PFSK-1 (cell line): ENCODE results near the gene GRK5.

Experiments used
- FOXP2 ChIP-seq: optimal IDR thresholded peaks from 2 replicates; pipeline ENCODE3; 2011; ENCODE audit warnings: borderline replicate concordance, control low read depth, inconsistent platforms; ENCODE audit not compliant: insufficient read depth; ENCODE audit errors: extremely low read length, extremely low read depth
- POLR2AphosphoS5 ChIP-seq: IDR thresholded peaks from 2 replicates; pipeline ENCODE4 v1.6.1; 2012; ENCODE audit warnings: low read depth, mild to moderate bottlenecking, control low read depth, low read length, moderate library complexity
- REST ChIP-seq, 2 experiments: IDR thresholded peaks; 2 replicates each; pipeline versions ENCODE4 v1.6.1 to v1.8.0; 2011 to 2012; ENCODE audit warnings: low read depth in 2 of 2, low read length in 2 of 2, control low read depth in 1 of 2, inconsistent platforms in 1 of 2, mild to moderate bottlenecking in 1 of 2, moderate library complexity in 1 of 2; ENCODE audit not compliant: insufficient read depth in 1 of 2
- SIN3A ChIP-seq: IDR thresholded peaks from 2 replicates; pipeline ENCODE4 v1.6.1; 2012; ENCODE audit warnings: mild to moderate bottlenecking, low read length, moderate library complexity, borderline replicate concordance; ENCODE audit not compliant: insufficient read depth
- TAF1 ChIP-seq: IDR thresholded peaks from 2 replicates; pipeline ENCODE4 v1.6.1; 2012; ENCODE audit warnings: low read length, control low read depth, borderline replicate concordance; ENCODE audit not compliant: insufficient read depth

Gene GRK5

GRCh38 chr10:119359025-119359424 is 151.7 kb downstream of the GRK5 start:
- TF ChIP-seq SIN3A (no peak), POLR2AphosphoS5 (no peak), REST (IDR thresholded peaks at IDR 0.05; ENCODE audit: insufficient read depth in 1 of 2, low read depth in 2 of 2, low read length in 2 of 2) (no peak), FOXP2 (no peak), TAF1 (no peak)

- no peak for TF ChIP-seq POLR2AphosphoS5
- TF ChIP-seq REST (IDR thresholded peaks at IDR 0.05; ENCODE audit: insufficient read depth in 1 of 2, low read depth in 2 of 2, low read length in 2 of 2), result no peak
These were observed 153.0 kb downstream of the GRK5 start for GRCh38 chr10:119360181-119360921.

GRCh38 chr10:119361037-119361436 is 153.7 kb downstream of the GRK5 start:
- TF ChIP-seq TAF1 (no peak), POLR2AphosphoS5 (no peak), SIN3A (no peak), FOXP2 (no peak), REST (IDR thresholded peaks at IDR 0.05; ENCODE audit: insufficient read depth in 1 of 2, low read depth in 2 of 2, low read length in 2 of 2) (no peak)

GRCh38 chr10:119362122-119362521 is 154.8 kb downstream of the GRK5 start:
- no peak for TF ChIP-seq SIN3A
- no peak for TF ChIP-seq FOXP2
- TF ChIP-seq TAF1, result no peak
- no peak for TF ChIP-seq POLR2AphosphoS5
- TF ChIP-seq REST (IDR thresholded peaks at IDR 0.05; ENCODE audit: insufficient read depth in 1 of 2, low read depth in 2 of 2, low read length in 2 of 2), result no peak
